ENCODE data around the gene ERFL.

Gene ERFL

GRCh38 chr19:41913538-41914423 lies 14.5 kb downstream of the ERFL start:
- DNase-seq (ENCODE audit: low spot score), result no peak

GRCh38 chr19:41912899-41913537 lies 15.2 kb downstream of the ERFL start:
- no peak for DNase-seq (ENCODE audit: low spot score)

- no peak for DNase-seq (ENCODE audit: low spot score)
These were observed 16.1 kb downstream of the ERFL start for GRCh38 chr19:41911889-41912731.

- DNase-seq (ENCODE audit: low spot score), result no peak
These were observed 17.0 kb downstream of the ERFL start for GRCh38 chr19:41910992-41911888.

GRCh38 chr19:41910240-41910991 lies 17.8 kb downstream of the ERFL start:
- DNase-seq (ENCODE audit: low spot score), result no peak

- no peak for DNase-seq (ENCODE audit: low spot score)
These were observed 18.5 kb downstream of the ERFL start for GRCh38 chr19:41909706-41910105.

- DNase-seq (ENCODE audit: low spot score), result no peak
These were observed 19.4 kb downstream of the ERFL start for GRCh38 chr19:41908724-41909464.

- DNase-seq (ENCODE audit: low spot score), result no peak
These were observed 20.1 kb downstream of the ERFL start for GRCh38 chr19:41907994-41908615.

- DNase-seq (ENCODE audit: low spot score), result no peak
These were observed 21.2 kb downstream of the ERFL start for GRCh38 chr19:41906916-41907680.

GRCh38 chr19:41906271-41906670 lies 22.0 kb downstream of the ERFL start:
- DNase-seq (ENCODE audit: low spot score), result no peak

- no peak for DNase-seq (ENCODE audit: low spot score)
These were observed 22.8 kb downstream of the ERFL start for GRCh38 chr19:41905273-41906002.

- no peak for DNase-seq (ENCODE audit: low spot score)
These were observed 24.0 kb downstream of the ERFL start for GRCh38 chr19:41904118-41904870.

- no peak for DNase-seq (ENCODE audit: low spot score)
These were observed 24.9 kb downstream of the ERFL start for GRCh38 chr19:41903193-41903953.

GRCh38 chr19:41902594-41902993 lies 25.7 kb downstream of the ERFL start:
- no peak for DNase-seq (ENCODE audit: low spot score)

- DNase-seq (ENCODE audit: low spot score), result no peak
These were observed 26.4 kb downstream of the ERFL start for GRCh38 chr19:41901707-41902360.

GRCh38 chr19:41898235-41898634 lies 30.0 kb downstream of the ERFL start:
- no peak for DNase-seq (ENCODE audit: low spot score)

Measured in globus pallidus (tissue), 1 donor.